HG03060 (cell line): ENCODE measurements around the gene ATP6V0E2.
"Not testable (repeated sequence)": the region's sequence is repeated elsewhere in the genome, so short reads cannot be mapped to it uniquely, and the experiment has no call there.

Experiments used
- ATAC-seq: cut with Tn5 transposase; IDR thresholded peaks from one replicate; pipeline ENCODE4 v1.9.1; 2021; ENCODE audit warnings: low read depth, moderate number of reproducible peaks; ENCODE audit not compliant: unreplicated experiment

The ATP6V0E2 gene

GRCh38 chr7:149910219-149910618 lies 36.5 kb downstream of the ATP6V0E2 start:
- ATAC-seq, result not testable (repeated sequence)

- not testable (repeated sequence) for ATAC-seq
Observed at GRCh38 chr7:149912126-149912525, 38.4 kb downstream of the ATP6V0E2 start.

- not testable (repeated sequence) for ATAC-seq
Observed at GRCh38 chr7:149926414-149926813, 52.6 kb downstream of the ATP6V0E2 start.
